ENCODE measurements around the gene BTBD9.

Gene BTBD9

DNA sequence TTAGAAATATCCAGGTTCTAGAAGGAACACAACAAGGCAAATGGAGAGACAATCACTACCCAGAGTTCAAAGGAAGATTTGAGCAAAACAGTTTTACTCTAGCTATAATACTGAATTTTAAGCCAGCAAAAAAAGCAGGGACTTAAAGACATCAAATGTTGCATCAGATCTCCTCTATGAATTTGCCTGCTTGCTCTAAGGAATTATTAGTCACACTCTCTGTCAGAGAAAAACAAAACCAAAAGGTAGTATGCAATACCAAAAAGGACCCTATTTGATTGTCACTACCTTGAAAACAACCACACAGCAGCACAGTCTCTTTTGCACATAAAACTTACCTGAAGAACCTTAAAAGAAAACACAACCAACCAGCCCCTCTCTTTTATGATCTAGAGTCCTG lies 46.3 kb downstream of the BTBD9 start:
- DNase-seq = no peak

DNA sequence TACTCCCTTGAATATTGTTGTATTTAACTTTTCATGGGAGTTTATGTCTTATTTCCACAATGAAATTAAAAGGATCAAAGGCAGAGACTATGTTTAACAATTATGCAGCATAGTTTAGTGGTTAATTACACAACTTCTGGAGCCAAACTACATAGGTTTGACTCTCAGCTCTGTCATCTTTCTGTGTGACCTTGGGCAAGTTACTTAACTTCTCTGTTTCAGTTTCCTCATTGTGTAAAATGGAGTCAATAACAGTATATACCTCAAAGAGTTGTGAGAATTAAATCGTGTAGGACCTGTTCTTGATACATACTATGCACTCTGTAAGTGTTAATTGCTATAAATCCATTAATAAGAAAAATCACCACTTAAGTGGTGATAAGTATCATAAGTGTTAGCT lies 48.3 kb downstream of the BTBD9 start:
- DNase-seq = no peak

DNA sequence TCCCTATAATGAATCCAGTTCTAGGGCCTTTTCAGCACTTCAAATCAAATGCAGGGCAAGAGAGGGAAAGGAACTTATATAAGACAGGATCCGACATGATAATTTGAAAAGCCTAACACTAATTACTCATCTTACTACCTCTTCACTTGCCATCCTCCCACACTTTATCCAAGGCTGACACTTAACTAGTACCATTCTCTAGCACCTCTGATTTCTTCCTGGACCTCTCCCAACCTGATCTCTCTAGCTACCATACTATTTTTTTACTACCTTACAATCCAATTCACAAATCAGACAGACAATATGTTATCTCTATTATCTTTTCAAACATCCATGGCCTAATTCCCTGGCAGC lies 50.4 kb downstream of the BTBD9 start:
- DNase-seq = no peak

DNA sequence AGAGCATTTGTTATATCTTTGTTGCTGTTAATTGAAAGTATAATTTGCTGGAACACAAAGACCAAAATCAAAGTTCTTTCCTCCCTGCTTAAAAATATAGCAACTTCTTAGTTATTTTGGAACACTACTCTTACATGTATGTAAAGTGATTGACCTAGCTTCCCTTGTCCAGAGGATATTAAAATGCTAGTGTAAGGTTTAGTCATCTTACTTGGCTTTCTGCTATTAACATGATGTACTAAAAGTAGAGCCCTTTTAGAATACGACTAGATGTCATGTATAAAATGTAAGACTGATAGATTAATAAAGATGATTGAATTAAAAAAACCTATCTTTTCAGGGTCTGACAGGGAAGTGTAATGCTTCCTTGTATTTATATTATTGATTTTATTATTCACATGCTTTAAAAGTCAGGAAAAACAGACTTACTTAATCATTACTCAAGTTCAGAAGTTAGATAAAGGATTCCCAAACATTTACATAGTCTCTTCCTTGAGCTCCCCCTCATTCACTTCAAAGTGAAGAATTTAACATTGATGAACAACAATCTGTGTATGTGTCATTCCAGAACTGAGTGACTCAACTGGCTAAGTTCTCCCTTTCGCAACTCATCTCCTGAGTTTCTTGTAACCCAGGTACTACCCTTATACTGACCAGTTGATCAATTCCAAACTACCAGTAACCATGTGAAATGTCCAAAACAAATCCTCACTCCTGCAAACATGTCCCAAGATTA lies 50.9 kb downstream of the BTBD9 start:
- no peak for DNase-seq

DNA sequence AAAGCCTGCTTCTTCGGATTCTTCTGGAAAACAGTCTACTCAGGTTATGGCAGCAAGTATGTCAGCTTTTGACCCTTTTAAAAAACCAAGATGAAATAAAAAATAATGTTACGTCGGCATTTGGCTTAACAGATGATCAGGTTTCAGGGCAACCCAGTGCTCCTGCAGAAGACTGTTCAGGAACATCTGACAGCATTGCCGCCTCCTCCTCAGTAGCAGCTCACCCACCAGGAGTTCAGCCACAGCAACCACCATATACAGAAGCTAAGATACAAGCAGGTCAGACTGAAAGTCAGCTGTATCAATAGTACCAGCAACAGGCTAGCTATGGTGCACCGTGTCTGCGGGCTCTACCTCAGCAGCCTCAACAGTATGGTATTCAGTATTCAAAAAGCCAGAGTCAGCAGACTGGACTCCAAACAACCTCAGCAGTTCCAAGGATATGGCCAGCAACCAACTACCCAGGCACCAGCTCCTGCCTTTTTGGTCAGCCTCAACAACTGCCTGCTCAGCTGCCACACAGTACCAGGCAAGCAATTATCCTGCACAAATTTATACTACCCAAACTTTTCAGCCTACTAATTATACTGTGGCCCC lies 51.9 kb downstream of the BTBD9 start:
- DNase-seq = no peak

DNA sequence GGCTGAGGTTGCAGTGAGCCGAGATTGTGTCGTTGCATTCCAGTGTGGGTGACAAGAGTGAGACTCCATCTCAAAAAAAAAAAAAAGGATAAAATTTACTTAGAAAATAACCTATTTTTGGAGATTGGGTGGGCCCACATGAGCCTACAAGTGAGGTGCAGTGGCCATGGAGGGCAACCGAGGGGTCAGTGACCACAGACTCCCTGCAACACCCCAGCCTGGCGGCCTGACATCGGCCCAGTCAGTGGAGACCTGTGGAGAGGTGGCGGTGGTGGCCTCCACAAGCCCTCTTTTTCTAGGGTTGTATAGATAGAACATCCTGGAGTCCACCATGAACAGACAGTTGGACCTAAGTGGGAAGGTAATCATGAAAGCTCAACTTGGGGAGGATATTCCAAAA lies 52.7 kb downstream of the BTBD9 start:
- DNase-seq = no peak

DNA sequence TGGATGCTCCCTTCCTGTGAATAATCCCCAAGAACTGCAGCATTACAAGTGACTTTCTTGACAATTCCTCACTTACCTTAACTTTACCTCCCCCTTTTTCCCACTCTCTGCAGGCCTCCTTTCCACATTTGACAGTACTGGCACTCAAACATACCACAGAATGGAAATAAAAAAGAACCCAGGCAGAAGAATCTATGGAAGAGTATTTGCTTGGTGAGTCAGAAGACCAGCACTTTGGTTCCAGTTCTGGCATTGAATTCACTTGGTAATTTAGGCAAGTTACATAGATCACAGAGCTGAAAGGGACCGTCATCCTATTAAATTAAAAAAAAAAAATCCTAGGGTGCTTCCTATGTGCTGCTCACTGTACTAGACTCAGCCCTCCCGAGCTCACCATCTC lies 55.0 kb downstream of the BTBD9 start:
- DNase-seq = no peak

DNA sequence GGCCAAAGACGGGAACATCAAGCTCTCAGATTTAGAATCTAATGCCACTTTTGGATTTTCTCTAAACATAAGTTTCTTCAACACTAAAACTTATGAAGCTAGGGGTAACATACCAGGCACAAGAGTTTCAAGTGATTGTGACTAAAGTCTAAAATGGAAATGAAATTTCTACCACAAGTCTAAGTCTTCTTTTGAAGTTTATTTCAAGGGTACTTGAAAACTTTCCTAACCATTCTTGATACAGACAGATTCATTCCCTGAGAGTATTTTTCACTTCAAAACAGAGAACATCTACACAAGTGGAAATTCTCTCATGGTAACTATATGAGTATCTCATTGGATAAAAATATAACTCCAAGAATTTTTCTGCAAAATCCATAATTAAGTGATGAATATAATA lies 56.2 kb downstream of the BTBD9 start:
- DNase-seq = no peak

DNA sequence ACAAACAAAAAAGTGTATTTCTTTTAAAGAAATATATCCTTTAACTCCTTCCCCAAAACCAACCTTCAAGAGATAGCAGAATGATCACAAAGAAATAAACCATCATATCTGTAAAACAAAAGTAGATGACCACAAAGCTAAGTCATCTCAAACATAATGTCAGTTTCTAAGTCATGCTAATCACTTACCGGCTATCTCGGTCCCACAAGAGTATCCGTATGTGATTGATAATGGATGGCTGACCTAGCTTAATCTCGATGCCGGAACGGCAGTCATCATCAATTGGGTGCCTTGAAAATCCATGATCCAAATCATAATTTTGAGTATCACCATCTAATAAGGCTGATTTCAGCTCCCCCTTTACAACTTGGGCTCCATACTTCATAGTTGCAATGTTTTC lies 59.7 kb downstream of the BTBD9 start:
- no peak for DNase-seq

DNA sequence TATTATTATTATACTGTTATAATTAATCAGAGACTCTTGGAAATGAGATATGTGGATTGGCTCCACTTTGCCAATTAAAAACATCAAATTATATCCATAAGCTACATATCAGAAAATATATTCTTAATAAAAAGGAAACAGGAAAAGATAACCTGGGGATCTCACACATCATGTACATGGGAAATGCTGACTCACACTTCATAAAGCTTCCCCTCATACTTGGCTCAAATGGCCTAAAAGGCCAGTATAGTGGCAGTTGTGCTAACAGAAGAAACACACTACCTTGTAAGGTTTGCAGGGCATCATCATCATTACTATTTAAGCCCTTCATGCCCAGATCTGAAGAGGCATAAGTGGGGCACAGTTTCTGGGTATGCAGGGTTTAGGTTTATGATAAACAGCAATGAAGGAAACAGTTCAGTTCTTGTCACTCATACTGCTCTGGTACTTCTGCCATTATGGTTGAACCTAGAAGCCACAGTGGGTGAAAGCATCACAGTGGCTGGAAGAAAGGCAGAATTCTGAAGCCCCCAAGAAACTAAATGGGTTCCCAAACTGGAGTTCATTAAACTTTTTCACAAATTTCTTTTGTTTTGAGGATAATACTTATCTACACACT lies 60.6 kb downstream of the BTBD9 start:
- no peak for DNase-seq

DNA sequence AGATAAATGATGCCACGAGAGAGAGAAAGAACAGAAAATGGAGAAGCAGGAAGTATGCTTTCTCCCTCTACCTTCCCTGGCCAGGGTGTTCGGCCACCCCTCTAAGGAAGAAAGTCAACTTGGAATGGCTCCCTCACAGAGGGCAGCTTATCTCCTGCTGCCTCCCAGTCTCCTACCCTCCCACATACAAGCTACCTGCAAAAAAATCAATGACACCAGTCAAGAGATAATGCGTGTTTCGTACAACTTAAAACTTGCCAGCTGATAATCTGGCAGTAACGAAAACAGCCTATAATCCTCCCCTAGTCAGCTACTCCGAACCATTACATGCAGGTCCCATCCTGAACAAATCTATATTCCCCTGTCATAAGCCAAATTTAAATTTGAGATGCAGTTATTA lies 61.7 kb downstream of the BTBD9 start:
- DNase-seq = no peak

DNA sequence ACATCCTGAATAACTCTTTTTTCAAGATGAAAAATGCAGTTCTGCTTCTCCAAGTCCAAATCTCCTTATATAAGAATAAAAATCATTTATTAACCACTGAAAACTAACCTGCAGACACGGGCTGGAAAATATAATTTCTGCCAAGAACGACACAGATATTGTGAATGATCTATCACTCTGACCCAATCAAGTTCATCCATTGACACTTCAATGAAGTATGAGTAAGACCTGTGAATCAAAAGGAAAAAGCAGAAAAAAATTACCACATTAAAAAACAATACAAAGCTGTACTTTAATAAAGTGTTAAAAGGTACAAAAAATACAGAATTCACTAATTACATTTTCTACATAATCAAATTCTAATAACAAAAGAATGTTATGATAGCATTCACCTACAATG lies 62.2 kb downstream of the BTBD9 start:
- no peak for DNase-seq

DNA sequence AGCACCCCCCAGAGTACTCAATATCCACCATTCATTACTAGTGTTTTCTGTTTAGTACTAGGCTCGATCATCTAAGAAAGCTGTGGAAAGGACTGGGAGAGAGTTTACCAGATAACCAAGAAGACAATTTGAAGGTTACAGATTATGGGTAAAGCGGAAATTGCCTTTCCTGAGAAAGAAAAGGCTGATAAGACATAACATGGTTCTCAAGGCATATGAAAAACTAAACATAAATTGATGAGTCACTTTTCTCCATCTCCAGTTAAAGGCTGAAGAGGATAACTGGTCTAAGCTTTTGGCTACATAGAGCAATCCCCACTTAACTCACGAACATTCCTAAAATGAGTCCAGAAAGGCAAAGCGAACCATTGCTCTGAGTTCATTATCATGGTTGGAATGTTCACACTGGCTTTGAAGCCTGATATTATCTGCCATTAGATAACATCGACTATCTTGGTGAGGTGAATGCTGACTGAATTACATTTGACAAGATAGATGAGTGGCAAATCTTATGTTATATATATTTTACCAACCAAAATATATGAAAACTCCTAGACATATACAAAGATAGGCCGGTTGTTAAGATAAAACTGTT lies 65.8 kb downstream of the BTBD9 start:
- no peak for DNase-seq

DNA sequence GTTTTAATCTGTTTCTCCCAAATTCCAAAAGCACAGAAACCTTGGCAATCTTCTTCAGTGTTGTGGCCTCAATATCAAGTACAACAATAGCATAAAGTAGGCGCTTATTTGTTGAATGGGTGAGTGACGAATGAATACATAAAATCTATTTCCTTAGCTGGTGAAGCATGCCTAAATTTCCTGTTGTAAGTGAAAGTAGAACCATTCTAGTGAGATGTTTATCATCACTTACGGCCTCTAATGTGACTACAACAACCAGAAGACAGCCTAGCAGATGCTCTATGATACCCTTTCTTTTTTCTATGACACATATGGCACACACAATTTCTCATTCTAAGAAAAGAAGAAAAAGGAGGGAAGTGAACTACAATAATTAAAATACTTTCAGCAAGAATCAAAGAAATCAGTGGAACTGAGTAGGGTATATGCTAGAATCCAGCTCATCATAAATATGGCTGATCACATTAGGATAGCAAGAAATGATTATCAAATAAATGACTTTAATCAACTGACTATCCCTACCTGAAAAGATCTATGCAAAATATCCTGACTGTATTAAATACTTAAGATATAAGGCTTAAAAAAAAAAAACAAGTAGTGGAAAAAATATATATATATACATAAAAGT lies 67.4 kb downstream of the BTBD9 start:
- DNase-seq = no peak

DNA sequence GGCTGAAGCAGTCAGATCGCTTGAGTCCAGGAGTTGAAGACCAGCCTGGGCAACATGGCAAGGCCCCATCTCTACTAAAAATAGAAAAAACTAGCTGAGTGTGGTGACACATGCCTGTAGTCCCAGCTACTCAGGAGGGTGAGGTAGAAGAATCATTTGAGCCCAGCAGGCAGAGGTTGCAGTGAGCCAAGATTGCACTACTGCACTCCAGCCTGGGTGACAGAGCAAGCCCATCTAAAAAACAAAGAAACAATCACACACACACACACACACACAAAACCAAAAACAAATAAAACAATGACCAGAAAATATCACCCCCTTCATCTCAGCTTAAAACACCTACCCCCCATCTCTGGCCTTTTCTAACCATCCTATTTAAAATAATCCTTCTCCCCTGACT lies 68.0 kb downstream of the BTBD9 start:
- DNase-seq = no peak

DNA sequence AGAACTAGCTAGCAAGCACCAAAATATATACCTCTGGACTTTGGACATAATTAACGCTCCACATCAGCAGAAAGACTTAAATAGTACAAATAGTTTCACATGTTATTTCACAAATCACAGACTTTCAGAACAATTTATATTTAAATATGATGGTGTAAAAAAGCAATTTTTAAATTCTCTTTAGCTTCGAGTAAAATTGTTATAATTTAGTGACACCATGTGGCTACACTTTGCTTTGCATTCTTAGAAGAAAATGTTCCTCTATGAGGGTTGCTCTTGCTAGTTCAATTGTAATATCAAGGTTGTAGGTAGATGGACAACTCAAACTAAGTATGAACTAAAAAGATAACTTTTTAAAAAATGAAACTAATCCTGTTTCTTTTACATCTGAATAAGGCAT lies 69.0 kb downstream of the BTBD9 start:
- DNase-seq = no peak

DNA sequence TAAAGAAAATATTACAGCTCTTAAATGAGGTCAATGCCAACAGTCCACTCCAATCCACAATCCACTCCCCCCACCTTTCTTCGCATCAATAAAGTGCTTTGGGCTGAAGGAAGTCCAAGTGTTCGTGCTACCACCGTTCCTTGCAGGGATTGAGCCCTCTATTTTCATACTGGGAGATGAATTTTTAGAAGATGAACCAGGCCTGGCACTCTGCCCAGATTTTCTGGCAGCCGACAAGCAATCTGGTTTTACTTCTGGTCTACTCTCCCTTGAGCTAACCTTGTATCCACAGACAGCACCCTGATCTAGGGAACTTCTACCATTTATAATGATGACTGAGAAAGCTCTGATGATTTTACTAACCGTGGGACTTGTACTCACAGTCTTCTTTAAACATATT lies 72.3 kb downstream of the BTBD9 start:
- no peak for DNase-seq

DNA sequence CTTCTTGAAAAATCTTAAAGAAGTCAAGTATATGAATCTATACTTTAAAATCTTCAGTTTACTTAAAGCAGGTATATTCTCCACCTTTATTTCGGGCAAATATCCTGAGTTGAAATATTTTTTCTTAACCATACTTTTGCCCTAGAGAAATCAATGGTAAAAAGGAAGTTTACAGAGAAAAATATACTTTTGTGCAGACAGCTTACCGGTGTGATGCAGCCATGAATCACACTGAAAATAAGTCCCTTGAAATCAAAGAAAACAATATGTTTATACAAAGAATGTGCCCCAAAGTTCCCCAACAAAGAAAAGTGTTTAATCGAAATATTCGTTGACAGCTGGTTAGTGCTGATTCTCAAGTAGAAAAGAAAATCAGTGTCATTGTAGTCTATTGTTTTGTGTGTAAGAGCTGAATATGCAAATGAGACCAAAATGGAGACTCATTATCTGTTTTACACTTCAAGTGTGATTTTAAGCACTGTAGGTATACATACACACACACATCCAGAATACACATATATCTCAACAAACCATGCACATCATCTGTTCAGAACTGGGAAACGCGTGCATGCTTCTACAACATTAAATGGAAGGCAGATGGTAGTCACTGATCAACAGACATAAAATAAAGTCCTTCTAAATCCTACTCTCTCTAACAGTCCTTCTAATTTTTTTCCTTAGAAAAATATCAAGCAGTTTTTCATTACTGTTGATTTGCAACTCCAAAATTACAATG lies 73.3 kb downstream of the BTBD9 start:
- no peak for DNase-seq

DNA sequence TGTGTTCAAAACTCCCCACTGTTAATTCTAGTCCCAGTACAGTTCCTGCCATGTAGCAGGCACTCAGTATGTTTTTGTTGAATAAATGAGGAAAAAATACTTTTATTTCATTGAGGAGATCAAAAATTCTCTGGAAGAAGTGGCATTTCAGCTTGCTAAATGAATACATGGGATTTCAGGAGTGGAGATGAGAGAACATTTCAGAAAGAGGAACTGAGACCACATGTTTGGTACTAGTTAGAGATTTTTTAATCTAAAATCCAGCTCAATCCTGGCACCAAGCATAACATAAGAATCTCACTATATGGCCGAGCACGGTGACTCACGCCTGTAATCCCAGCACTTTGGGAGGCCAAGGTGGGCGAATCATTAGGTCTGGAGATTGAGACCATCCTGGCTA lies 75.4 kb downstream of the BTBD9 start:
- DNase-seq = no peak

DNA sequence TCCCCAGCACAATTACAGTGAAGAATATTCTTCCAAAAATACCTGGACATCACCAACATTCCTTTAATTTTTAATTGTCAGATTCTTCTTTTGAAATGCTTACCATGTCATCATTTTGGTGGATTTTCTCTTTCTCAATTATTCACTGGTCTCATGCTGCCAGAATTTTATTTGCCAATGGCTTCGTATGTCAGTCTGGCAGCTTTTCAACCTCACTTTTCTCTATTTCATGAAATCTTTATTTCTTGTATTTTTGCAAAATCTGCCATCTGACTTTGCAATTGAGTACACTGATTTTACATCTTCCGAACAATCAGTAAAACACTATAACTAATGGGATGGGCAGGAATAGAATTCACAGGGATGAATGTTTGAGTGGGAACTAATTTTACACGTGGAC lies 84.1 kb downstream of the BTBD9 start:
- DNase-seq = no peak

DNA sequence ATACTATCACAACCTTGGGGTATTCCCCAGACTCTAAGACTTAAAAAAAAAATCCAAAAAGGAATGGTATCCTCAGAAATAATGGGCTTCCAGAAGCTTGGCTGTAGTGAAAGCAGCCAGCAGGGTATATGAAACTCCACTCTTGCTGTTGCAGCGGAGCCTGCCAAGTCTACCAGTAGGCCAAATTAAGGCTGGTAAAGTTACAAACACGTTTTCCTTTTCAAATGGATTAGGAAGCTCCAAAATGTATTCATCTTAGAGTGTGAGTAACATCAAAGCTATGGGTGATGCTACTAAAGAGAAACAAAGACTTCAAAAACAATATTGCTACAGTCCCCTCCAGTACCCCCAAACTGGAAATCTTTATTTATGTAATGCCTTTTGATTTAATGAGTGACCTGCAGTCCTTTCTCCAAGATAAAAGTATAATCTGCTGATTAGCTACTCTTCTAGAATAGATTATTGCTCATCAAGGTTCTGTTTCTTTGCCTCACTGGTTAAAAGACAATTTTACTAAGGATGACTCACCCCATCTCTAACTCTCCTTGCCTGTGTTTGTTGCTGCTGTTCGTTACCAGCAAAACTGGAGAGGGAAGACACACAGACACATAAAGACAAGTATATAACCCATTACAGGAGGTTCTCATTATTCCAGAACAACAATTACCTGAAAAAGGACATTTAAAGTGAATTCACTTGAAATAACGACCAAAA lies 84.9 kb downstream of the BTBD9 start:
- DNase-seq = no peak

DNA sequence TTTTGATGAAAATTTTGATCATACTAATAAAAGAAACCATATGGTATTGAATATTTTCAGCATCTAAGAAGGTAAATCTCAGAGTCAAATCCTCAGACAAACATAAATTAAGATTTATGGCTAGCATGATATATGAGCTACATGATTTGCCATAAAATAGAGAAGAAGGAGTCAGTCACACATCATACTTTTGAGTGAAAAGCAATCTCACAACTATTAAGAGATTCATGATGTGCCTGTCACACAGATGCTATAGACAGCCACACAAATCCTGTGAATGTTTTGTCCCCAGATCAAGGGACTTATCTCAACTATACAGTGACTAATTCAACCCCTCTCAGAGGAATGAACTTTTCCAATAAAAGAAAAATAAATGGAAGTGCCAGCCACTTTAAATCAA lies 85.7 kb downstream of the BTBD9 start:
- DNase-seq = no peak

DNA sequence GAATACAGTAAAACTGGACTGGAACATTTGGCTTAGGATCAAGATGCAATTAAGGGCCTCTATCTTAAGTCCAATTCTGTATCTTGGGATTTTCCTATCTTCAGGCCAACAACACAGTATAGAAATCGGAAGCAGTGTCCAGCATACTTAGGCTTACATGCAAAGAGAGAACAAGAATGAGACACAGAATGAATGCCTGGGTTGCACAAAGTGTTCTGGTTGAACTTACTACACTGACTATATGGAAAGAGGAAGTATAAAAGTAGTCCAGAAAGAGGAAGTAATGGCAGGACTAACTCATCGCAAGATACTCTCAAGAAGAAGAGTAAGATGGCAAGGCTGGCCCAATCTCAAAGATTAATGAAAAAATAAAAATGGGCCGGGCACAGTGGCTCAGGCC lies 87.6 kb downstream of the BTBD9 start:
- DNase-seq = no peak

All from stimulated activated CD4-positive, alpha-beta T cell treated with anti-CD3 and anti-CD28 coated beads, Interleukin-4, amount 100 ng/mL, for 4 hours (primary cell).